ENCODE results near the gene CNIH4.
"Not testable (repeated sequence)": the region's sequence is repeated elsewhere in the genome, so short reads cannot be mapped to it uniquely, and the experiment has no call there.

CNIH4 gene

DNA sequence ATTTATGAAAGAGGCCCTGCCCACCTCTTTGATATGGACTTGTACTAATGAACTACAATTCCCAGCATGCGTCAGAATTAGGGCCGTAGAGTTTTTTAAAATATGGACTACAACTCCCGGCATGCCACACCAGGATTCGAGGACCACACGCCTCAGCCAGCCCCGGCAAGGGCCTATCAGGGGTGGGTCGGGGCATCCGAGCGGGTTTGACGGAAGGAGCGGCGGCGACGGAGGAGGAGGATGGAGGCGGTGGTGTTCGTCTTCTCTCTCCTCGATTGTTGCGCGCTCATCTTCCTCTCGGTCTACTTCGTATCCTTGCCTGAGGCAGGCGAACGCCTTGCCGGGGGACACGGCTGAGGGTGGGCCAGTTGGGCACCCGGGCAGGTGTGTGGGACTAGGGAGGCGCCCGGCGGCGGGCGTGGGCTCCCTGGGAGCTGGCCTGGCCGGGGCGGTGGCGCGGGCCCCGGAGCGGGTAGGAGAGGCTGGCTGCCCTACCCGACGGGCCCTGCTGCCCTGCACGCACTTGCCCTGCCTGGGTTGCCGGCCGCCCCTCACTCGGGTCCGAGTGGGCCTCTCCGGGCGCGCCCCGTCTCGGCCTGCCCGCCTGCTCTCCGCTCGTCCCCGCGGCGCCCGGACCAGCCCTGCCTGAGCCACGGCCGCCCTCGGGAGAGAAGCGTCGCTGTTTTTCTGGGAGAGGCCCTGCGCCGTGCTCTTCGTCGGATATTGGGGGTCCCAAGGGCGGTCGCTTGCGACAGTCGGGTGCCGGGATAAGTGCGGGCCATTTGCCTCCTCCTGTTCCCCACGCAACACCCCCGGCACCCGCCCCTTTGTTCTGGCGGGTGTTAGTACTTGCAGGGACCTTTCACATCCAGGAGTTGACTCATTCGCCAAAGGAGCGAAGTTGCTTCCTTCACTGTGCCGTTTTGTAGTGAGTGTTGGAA, at the start of gene CNIH4:
Gene CNIH4 (plus strand): TSS at position 195 of the 941 bp plus-strand sequence. CDS start 46 bp downstream, at position 241.
- peak; percentile 96 for DNase-seq (ENCODE audit: low spot score)

DNA sequence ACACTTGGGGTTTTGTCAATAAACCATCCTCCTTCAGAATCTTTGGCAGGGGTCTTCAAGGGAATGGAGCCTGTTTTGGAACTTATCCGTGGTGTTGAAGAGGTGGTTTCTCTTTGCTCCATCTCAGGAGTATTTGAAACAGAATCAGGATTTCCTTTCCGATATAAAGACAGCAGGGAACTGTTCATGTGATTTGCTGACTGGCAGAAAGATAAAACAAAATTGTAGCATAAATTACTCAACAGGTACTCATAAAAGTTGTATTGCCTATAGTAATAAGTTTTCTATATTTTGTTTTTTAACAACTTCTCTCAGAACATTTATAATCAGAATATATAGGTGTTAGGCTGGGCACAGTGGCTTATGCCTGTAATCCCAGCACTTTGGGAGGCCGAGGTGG, 48.6 kb upstream of the CNIH4 start:
- DNase-seq (ENCODE audit: low spot score), result no peak

DNA sequence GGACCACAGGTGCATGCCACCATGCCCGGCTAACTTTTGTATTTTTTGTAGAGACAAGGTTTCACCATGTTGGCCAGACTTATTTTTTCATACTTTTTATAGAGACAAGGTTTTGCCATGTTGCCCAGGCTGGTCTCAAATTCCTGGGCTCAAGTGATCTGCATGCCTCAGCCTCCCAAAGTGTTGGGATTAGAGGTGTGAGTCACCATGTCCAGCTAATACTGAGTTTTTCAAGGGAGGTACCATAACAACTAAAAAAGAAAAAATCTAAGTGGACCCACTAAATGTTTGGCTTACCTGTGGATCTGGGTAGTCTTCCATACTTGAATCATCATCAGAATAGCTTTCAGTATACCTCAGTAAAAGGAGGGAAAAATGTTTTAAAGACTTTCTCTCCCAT, 45.2 kb upstream of the CNIH4 start:
- not testable (repeated sequence) for DNase-seq (ENCODE audit: low spot score)

DNA sequence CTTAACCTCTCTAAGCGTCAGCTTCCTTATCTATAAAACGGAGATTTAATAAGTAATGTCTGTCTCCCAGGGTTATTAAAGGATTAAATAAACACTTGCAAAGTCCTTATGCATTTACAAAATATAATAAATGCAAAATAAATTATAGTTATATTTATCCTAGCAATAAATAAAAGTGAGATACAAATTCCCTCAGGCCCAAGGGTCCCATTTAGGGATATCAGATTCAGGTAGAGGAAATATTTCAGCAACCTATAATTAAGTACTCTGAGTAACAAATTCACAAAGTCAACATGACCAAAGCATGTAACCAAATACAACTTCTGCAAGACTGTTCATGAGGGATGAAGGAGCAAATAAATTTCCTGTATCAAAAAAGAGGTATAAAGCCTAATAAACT, 44.7 kb upstream of the CNIH4 start:
- DNase-seq (ENCODE audit: low spot score), result no peak

DNA sequence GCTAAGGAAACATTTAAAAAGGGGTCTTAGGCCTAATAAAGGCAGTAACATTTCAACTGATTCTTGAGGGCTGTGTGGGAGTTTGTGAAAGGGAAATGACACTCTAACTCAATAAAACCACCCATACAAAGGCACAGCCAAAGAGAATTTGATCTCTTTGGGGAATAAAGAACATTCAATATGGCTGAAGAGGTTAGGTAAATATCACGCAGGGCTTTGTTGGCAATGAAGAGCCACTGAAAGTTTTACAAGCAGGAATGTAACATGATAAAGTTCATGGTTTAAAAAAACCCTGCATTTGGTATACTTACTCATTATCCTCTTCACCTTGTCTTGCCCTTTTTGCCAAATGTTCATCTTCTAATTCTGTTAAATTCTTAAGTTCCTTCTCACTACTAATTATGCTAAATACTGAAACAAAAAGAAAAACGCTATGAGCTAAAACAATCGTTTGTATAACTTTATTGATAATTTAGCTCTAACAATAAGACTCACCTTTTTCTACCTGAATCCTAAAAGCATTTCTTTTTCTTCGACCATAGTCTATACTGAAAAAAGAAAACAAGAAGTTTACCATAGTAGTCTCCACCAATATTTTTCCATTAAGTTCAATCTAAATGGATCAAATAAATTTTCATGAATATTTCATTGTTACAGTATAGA, 39.2 kb upstream of the CNIH4 start:
- no peak for DNase-seq (ENCODE audit: low spot score)

DNA sequence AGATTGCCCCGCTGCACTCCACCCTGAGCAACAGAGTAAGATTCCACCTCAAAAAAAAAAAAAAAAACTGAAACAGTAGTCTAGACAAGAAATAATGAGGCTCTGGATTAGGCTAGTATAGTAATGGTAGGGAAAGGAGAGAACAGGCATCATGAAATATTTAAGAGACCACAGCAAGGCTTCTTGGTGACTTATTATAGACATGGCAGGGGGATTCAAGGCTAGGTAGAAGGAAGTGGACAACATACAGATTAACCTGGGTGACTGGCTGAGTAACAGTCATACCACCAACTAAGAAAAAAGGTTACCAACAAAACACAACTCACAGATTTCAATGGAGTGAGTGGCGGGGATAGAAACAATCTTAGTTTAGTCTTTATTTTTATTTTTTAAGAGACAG, 35.0 kb upstream of the CNIH4 start:
- DNase-seq (ENCODE audit: low spot score), result no peak

DNA sequence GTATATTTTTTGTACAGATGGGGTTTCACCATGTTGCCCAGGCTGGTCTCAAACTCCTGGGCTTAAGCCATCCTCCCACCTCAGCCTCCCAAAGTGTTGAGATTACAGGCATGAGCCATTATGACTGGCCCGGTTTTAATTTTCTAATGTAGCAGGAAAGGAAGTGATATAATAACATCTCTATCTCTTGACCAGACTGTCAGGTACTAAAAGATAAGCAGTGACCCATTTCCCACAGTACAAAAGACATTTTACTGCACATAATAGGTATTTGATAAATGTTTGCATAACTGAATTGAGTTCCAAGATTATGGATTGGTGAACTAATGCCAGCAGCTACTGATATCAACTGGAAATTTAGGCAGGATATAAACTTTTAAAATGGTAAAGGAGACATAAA, 30.7 kb upstream of the CNIH4 start:
- no peak for DNase-seq (ENCODE audit: low spot score)

DNA sequence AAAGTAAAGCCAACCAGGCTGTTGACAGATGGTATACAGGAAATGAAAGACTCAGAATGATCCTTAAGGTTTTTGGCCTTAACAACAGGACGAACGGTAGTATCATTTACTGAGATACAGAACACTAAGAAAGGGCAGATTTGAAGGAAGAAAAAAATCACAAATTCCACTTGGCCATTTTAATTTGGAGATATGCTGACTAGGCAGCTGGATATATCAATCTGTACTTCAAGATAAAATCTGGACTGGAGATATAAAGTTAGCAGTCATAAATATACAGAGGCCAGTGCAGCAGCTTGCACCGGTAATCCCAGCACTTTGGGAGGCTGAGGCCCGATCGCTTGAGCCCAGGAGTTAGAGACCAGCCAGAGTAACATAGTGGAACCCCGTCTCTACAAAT, 28.0 kb upstream of the CNIH4 start:
- DNase-seq (ENCODE audit: low spot score), result no peak

DNA sequence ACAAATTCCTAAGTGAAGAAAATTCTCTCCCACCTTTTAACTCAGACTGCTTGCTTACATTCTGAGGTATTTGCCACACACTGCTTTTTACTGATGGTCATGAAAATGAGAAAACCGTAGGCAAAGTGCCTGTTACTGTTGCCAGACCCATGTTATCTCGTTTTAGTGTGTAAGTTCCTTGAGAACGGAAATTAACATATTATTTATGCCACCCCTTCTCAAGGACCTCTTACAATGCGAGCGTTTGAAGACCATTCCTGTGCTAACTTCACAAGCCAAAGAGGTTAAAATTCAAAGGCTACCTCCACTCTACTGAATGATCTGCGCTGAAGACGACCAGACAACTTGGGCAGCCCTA, 27.2 kb upstream of the CNIH4 start:
- DNase-seq (ENCODE audit: low spot score), result no peak

DNA sequence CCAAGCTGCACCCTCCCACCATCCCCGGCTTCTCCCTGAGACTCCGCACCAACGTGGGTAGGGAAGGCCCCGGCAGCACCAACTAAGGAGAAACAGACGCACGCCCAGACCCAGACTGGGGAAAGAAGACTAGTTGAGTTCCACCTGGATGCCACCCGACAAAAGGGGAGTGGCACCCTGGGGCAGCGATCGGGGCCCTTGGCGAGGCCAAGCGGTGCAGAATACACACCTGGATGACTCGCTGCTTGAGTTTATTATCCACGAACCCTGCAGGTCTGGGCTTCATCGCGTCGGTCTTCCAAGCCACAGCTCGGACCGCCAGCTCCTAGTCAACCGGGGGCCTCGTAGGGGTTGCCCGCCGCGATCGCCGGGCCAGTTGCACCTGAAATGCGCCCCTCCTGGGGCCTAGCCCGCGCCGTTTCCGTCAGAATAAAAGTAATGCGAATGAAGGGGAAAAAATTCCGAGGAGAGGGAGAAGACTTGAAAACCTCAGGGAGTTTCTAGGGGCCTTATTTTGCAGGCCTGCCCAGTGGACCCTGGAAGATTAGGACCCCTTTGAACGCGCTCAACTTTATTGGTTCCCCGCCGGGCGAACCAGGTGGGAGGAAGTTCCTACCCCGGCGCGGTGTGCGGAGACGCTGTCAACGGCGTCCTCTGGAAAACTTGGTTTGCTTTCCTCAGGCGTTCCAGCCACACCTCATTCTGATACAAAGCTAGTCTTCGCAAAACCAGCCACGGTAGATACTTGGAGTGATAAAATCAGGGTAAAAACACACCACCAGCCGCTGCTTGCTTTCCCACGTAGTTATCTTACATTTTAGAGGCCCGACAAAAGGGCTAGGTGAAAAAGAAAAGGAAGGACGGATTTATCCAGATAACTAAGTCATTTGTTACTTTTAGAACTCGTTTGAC, 26.6 kb upstream of the CNIH4 start, which contains the start of gene NVL:
Gene NVL (minus strand): TSS at position 331 of the 912 bp plus-strand sequence. CDS start 45 bp downstream, at position 286.
- DNase-seq (ENCODE audit: low spot score), result peak; percentile 87

DNA sequence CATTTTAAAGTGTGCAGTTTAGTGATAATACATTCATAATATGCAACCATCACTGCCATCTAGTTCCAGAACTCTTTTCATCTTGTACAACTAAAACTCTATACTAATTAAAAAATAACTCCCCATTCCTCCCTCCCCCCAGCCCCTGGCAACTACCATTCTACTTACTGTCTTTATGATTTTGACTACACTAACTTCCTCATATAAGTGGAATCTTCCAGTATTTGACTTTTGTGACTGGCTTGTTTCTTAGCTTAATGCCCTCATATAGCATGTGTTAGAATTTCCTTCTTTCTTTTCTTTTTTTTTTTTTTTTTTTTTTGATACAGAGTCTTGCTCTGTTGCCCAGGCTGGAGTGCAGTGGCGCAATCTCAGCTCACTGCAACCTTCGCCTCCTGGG, 25.4 kb upstream of the CNIH4 start:
- no peak for DNase-seq (ENCODE audit: low spot score)

DNA sequence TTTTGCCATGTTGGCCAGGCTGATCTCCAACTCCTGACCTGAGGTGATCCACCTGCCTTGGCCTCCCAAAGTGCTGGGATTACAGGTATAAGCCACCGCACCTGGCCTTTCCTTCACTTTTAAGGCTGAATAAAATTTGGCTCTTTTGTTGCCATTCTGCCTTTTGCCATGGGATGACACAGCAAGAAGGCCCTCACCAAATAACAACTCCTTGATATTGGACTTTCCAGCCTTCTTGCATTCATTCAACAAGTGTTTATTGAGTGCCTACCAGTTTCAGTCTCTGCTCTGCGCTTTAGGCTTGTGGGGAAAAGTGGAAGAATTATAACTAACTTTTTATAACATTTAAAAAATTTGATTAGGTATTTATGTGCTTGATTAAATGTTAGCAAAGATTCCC, 24.9 kb upstream of the CNIH4 start:
- DNase-seq (ENCODE audit: low spot score), result no peak

DNA sequence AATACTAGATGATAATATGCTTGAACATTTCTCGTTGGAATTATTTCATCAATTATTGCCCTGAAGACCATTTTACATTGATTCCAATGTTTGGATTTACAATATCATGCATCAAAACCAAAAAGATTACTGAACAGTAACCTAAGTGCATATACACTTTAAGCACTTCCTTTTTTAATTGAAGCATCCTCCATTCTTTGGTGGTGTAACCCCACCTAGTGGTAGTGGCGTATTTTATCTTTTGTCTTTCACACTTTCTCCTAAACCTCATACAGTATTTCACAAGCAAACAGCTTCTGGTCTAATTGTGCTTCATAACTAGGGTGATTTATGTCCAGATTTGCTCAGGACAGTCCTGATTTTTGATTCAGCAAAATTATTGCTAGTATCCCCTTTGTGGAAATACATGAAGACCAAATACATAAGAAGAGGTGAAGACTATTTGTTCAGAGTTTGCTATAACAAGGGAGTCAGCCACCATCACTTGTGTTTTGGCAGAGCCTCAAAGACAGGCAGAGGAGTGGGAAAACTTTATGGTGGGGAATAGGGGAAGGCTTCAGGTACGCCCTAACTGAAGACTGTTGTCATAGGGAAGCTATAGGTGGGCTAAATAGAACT, 23.3 kb upstream of the CNIH4 start:
- DNase-seq (ENCODE audit: low spot score), result peak; percentile 73

DNA sequence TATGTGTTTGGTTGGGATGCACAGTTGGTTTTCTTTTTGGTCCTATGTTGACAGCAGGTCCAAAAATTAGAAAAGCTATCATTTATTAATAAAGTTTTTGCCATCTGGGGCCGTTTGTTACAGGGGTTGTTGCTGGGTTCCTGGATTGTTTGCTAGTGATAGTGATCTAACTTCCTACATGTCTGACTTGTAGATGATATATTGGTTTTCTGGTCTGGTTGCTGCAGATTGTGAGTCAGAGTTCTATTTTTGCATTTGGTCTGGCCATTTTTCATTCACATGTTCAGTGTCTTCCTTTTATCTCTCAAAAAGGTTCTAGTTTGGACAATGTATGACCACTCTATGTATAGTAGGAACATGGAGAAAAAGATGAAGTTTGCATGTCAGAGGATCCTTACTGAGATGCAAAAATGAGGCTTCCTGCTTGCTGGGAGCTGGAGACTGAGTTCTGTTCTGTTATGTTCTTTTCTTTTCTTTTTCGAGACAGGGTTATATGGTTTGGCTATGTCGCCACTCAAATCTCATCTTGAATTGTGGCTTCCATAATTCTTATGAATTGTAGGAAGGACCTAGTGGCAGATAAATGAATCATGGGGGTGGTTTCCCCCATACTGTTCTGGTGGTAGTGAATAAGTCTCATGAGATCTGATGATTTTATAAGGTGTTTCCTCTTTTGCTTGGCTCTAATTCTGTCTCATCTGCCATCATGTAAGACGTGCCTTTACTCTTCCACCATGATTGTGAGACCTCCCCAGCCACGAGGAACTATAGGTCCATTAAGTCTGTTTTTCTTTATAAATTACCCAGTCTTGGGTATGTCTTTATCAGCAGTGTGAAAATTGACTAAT, 22.5 kb upstream of the CNIH4 start:
- DNase-seq (ENCODE audit: low spot score), result peak; percentile 39

DNA sequence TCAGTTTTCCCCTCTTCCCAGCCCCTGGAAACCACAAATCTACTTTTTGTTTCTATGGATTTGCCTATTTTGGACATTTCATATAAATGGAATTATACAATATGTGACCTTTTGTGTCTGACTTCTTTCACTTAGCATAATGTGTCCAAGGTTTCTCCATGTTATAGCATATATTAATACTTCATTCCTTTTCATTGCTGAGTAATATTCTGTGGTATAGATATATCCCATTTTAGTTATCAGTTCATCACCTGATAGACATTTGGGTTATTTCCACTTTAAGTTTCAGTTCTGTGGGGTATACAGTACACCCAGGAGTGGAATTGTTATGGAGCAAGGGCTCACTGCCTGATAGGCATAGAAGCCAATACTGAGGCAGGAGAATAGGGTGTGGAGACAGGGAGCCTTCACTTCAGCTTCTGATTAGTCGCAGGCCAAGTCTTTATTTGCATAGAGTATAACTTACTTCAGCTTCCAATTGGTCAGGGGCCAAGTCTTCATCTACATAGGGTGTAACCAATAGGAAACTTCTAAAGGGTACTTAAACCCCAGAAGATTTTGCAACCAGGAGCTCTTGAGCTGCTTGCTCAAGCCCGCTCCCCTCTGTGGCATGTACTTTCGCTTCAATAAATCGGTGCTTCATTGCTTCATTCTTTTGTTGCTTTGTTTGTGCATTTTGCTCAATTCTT, 18.4 kb upstream of the CNIH4 start:
- DNase-seq (ENCODE audit: low spot score), result no peak

DNA sequence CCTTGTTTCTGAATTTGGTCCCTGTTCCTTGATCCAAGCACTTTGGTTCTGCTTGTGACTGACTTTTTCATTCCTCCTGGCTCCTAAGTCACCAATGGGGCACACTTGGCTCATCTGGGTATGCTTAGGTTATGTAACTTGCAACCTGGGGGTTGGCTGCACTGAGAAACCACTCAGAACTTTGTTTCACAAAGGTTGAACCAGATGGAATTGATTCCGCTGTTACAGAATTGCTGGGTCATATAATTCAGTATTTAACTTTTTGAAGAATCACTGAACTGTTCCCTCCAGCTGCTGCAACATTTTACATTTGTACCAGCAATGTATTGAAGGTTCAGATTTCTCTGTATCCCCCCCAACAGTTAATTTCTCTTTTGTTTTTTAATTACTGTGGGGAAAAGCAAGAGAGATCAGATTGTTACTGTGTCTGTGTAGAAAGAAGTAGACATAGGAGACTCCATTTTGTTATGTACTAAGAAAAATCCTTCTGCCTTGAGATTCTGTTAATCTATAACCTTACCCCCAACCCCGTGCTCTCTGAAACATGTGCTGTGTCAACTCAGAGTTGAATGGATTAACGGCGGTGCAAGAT, 17.1 kb upstream of the CNIH4 start:
- no peak for DNase-seq (ENCODE audit: low spot score)

DNA sequence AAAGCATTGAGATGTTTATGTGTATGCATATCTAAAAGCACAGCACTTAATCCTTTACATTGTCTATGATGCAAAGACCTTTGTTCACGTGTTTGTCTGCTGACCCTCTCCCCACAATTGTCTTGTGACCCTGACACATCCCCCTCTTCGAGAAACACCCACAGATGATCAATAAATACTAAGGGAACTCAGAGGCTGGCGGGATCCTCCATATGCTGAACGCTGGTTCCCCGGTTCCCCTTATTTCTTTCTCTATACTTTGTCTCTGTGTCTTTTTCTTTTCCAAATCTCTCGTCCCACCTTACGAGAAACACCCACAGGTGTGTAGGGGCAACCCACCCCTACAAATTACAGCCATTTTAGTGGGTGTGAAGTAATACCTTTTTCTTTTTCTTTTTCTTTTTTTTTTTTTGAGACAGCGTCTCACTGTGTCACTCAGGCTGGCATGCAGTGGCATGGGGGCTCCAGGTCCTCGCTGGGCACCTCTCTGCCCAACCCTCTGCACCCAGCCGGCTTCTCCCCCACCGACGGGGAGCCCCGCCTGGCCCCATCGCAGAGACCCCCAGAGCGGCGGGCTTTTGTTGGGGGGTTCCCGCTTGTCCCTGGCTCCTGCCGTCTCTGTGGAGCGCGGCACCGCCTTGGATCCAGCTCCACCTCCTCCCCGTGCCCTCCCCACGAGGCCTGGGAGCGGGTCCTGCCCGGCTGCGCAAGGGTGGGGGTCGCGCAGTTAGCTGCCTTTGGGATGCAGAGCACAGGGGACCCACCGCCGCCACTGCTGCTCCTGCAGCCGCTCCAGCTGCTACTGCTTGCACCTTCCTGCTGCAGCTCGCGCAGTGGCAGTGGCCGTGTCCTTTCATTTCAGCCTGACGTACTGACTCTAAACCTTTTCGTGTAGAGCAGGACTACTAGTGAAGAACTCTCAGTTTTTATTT, 16.0 kb upstream of the CNIH4 start:
- peak; percentile 42 for DNase-seq (ENCODE audit: low spot score)

DNA sequence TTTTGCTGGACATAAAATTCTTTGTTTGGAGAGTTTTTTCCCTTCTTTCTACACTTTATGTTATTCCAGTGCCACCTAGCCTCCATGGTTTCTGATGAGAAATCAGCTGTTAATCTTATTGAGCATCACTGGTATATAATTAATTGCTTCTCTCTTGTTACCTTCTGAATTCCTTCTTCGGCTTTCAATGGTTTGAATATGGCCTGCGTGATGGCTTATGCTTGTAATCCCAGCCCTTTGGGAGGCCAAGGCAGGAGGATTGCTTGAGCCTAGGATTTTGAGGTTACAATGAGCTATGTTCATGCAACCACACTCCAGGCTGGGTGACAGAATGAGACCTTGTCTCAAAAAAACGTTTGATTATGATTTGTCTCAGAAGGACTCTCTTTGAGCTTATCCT, 13.0 kb upstream of the CNIH4 start:
- no peak for DNase-seq (ENCODE audit: low spot score)

DNA sequence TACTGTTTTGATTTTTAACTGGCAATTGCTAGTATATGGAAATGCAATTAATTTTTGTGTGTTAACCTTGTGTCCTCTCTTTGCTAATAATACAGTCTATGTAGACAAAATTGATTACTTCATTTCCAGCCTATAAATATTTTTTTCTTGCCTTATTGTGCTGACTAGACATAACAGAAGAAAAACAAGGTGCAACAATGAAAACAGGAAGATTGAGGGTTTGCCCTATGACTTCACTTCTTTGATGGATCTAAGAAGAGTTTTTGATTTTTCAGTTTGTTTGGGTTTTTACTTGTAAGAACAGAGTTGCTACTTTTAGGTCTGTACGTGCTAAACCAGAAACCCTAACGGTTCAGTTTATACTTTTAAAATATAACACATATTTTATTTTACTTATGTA, 8.5 kb upstream of the CNIH4 start:
- no peak for DNase-seq (ENCODE audit: low spot score)

Measured in activated CD4-positive, alpha-beta T cell treated with anti-CD3 and anti-CD28 coated beads, Interleukin-2, Interleukin-4, amounts not matched to agents 100 ng/mL and 50 ng/mL, durations not matched to agents 16 hours and 8 hours (primary cell).